ENCODE data around the gene ALOX5AP.

Gene ALOX5AP

DNA sequence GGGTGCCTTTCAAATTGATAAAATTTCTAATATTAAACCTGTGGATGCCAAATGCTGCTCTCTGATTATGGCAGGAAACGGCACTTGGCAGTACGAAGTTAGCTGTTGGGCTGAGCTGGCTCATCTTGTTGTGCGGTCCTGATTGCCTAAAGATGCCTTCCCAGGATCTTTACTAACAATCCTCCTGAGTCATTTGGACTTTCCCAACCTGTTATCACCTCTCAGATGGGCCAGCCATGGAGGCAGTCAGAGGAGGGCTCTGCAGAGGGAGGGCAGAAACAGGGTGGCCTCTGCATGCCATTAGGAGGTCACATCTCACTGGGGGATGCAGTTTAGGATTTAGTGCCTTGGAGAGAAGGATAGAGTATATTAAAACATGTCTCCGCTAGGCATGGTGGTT, 27.3 kb downstream of the ALOX5AP start:
- no peak for DNase-seq (ENCODE audit: low read depth)

DNA sequence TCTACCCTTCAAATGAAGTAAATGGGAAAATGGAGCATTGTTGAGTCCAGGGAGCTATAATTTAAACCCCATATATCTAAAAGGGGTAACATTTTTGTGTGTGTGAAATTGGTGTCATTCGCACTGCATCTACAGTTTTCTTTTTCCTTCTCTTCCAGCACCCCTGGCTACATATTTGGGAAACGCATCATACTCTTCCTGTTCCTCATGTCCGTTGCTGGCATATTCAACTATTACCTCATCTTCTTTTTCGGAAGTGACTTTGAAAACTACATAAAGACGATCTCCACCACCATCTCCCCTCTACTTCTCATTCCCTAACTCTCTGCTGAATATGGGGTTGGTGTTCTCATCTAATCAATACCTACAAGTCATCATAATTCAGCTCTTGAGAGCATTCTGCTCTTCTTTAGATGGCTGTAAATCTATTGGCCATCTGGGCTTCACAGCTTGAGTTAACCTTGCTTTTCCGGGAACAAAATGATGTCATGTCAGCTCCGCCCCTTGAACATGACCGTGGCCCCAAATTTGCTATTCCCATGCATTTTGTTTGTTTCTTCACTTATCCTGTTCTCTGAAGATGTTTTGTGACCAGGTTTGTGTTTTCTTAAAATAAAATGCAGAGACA, 28.6 kb downstream of the ALOX5AP start:
- no peak for DNase-seq (ENCODE audit: low read depth)

DNA sequence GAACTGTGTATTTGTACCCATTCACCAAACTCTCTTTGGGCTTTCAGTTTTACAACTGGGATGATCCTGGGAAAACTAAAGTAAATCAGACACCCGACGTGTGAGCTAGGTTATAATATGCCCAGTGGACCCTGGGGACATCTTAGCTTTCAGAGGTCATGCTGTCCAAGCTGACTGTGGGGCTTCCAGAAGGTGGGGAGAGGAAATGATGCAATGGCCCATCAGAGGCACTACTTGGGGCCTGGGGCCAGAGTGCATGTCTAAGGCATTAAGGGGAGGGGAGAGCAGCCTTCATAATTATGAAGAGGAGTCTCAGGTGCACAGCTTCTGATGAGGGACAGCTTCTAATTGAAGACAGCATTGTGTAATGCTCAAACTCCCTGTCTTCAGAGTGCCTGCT, 30.9 kb downstream of the ALOX5AP start:
- no peak for DNase-seq (ENCODE audit: low read depth)

DNA sequence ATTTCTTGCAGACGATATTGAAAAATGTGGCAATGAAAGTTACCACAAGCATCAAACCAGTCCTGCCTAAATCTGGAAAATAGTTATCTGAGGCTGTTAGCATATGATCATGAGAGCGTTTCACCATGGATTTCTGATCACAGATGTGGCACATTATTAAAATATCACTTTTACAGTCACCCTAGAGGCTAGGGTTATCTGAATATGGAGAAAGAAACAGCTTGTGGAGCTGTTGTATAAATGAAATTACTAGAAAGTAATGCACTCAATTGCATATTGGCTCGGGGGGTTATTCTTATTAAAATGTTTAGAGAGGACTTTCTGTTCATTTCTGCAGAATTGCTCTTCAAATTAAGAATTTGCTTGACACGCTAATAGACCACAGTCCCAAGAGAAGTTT, 35.6 kb downstream of the ALOX5AP start:
- DNase-seq (ENCODE audit: low read depth), result no peak

- DNase-seq (ENCODE audit: low read depth), result no peak
Measured at GRCh38 chr13:30773561-30773960, 38.2 kb downstream of the ALOX5AP start.

GRCh38 chr13:30774214-30774730, 38.9 kb downstream of the ALOX5AP start:
- DNase-seq (ENCODE audit: low read depth), result no peak

GRCh38 chr13:30776661-30777060, 41.3 kb downstream of the ALOX5AP start:
- no peak for DNase-seq (ENCODE audit: low read depth)

DNA sequence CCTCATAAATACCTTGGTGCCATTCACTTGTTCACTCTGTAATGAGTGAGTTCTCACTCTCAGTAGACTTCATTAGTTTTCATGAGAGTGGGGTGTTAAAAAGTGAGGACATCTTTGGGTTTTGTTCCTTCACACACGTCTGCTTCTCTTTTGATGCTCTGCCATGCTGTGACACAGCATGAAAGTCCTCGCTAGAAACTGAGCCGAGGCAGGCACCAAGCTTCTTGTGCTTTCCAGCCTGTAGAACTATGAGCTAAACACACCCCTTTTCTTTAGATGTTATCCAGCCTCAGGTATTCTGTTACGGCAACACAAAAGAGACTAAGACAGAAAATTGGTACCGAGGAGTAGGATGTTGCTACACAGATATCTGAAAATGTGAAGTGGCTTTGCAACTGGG, 43.7 kb downstream of the ALOX5AP start:
- DNase-seq (ENCODE audit: low read depth), result no peak

GRCh38 chr13:30779608-30780007, 44.3 kb downstream of the ALOX5AP start:
- DNase-seq (ENCODE audit: low read depth), result no peak

DNA sequence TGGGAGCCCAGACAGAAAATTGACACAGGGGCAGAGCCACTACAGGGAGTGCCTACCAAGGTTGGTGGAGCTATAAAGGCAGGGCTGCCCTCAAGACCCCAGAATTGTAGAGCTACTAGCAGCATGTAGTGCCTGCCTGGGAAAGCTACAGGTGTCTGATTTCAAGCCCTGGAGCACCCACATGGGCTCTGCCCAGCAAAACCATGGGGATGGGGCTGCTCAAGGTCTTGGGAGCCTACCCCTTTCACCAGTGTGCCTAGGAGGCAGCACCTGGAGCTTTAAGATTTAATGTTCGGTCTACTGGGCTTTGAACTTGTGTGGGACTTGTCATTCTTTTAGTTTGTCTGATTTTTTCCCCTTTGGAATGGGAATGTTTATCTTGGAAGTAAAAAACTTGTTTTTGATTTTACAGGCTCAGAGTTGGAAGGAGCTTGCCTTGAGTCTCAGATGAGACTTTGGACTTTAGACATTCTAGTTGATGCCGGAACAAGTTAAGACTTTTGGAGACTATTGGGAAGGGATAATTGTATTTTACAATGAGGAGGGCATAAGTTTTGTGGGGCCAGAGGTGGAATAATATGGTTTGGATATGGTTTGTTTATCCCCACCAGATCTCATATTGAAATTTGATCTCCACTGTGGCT, 45.1 kb downstream of the ALOX5AP start:
- no peak for DNase-seq (ENCODE audit: low read depth)

GRCh38 chr13:30785191-30785850, 50.0 kb downstream of the ALOX5AP start:
- no peak for DNase-seq (ENCODE audit: low read depth)

DNA sequence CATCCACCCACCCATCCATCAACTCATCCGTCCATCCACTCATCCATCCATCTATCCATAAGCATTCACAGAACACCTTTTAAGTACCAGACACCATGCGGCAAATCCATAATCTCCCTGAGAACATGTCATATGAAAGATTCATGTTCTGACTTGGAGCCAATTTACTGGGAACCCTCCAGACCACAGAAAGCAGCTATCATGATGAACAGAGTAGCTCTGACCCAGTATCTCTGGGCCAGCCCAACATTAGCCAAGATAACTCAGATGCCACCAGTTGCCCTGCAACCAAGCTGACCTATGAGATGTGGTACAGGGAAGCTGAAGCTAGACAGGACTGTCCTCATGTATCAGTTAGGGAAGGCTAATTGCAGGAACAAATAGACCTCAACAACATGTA, 51.3 kb downstream of the ALOX5AP start:
- DNase-seq (ENCODE audit: low read depth), result no peak

GRCh38 chr13:30787738-30788525, 52.6 kb downstream of the ALOX5AP start:
- DNase-seq (ENCODE audit: low read depth), result no peak

GRCh38 chr13:30789166-30789862, 54.0 kb downstream of the ALOX5AP start:
- no peak for DNase-seq (ENCODE audit: low read depth)

DNA sequence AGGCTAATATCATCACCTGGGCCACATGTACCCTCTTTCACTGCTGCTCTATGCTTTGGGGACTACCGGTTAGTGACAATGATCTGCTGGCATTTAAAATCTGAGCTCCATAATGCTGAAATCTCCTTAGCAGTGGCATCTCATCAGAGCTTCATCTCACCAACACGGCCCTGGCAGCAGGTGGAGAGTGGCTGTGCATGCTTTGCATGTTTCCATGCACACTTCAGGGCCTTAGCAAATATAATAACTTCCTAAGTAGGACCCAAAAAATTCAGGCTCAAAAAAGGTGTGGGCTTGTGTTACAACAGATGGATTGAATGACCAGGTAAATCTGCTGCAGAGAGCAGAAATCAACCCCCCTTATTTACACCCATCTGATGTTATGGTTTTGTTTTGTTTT, 55.2 kb downstream of the ALOX5AP start:
- DNase-seq (ENCODE audit: low read depth), result no peak

DNA sequence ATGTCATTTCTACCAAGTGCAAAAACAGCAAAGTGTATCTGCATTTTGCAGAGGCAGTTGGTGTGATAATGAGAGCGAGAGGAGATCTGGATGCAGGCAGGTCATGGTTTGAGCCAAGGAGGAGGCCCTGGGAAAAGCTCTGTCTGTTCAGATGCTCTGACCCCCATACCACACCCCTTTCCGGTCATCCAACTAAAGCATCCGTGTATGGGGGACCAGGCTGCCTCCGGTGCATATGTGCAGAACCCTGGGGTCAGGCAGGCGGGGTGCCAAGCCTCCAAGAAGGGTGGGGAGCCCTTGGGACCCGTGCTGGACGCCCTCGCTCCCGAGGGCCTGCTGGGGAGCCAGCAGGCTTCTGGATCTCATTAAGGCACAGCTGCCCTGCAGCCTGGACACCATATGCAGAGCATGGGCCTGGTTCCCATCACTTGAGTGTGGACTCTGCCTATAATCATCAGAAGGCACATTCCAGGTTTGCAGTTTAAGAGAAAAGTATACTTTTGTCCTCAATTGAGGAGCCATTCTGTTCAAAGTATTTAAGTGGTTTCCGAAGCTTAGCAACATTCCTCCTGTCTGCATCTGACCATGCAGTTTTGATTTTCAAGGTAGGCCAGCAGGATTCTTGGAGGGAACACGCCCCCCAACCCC, 56.1 kb downstream of the ALOX5AP start:
- no peak for DNase-seq (ENCODE audit: low read depth)

GRCh38 chr13:30792285-30793000, 57.1 kb downstream of the ALOX5AP start:
- DNase-seq (ENCODE audit: low read depth), result peak; percentile 54

DNA sequence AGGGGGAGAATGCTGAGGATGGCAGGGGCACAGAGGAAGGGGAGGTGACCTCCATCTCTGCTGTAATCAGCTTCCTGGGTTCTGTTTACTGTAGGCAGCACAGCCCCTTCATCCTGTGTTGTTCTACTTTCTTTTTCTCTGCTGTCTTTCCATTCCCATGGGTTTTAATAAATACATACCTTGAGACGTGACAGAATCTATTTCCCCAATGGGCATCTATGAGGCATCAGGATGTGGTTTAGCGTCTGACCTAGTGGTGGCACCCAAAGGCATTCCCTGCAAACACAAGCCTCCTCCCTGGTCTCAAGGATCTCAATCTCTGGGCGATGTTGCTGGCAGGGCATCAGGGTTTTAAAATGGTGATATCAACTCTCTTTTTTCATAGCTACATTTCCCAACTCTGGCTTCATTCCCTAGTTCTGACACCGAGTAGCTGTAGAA, 60.8 kb downstream of the ALOX5AP start:
- no peak for DNase-seq (ENCODE audit: low read depth)

DNA sequence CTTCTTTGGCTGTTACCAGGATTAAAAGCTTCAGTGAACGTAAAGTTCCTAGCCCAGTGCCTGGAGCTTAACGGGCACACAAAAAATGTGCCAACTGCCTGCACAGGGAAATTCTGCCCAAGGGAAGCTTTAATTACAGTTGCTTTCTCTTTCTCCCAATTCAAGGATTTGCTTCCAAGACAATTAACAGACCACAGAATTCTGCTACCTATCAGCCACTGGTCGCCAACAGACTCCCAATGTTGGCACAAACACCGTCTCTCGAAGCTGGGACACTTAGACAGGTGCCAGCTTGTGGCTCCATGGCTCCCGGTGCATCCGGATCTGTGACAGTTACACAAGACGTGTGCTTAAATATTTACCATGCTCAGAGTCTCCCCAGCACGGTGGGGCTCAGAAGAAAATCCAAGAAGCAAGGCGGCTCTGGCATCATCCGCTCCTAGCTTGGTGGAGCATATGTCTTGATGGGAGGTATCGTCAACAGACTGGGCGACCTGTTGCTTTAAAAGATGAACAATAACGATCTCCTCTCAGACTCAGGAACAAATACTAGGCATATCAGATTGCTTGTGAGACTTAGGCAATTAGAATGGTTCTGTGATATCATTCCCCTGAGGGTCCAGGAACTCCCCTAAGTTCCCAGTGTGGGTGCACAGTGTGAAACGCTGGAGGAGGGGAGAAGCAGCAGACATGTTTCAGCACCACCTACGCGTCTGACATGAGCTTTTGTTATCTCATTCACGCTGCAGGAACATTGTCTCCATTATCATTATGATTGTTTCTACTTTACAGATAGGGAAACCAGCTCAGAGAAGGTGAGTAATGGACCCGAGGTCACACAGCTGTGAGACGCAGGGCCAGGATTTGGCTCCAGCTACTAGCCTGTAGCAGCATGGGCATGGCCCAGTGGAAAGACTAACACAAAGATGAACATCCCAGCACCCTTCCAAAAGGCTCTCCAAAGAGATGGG, 61.6 kb downstream of the ALOX5AP start:
- no peak for DNase-seq (ENCODE audit: low read depth)

All from HS-27A (cell line).